K562 (cell line): ENCODE results near the gene LCLAT1. TPM values are rescaled to one million over a fixed set of nuclear protein-coding genes. Genes with fewer than 3 reads are reported as not detected.
A peak's percentile ranks its signal among the peaks of the same experiment; 100 is the strongest.

Source experiments
- ATF7 ChIP-seq: fragments of 450-650 bp; IDR thresholded peaks from 2 replicates; pipeline ENCODE4 v1.7.1; 2014; ENCODE audit warnings: mild to moderate bottlenecking, moderate library complexity
- CREB1 ChIP-seq, 2 experiments: sonication (generic) in 1 of 2; formaldehyde crosslinking in 1 of 2; IDR thresholded peaks; 2 replicates each; pipeline versions ENCODE4 v1.6.1 to v1.8.0; 2012 to 2022; ENCODE audit warnings: inconsistent platforms in 1 of 2, mild to moderate bottlenecking in 1 of 2, missing genetic modification reagents in 1 of 2, moderate library complexity in 1 of 2
- GTF2F1 ChIP-seq: IDR thresholded peaks from 2 replicates; pipeline ENCODE4 v1.6.1; 2011; ENCODE audit warnings: low read depth, low read length, improper control_type of control experiment
- HEY1 ChIP-seq: fragments of 250-450 bp; sonication (Bioruptor Pico); IDR thresholded peaks from 2 replicates; pipeline ENCODE4 v1.5.0; 2020; ENCODE audit warnings: mild to moderate bottlenecking, moderate library complexity, borderline replicate concordance
- HMBOX1 ChIP-seq: sonication (generic); IDR thresholded peaks from 2 replicates; pipeline ENCODE4 v1.6.1; 2016
- HNRNPL ChIP-seq: fragments of 200-400 bp; formaldehyde crosslinking; IDR thresholded peaks from 2 replicates; pipeline ENCODE4 v1.6.1; 2017; ENCODE audit warnings: low read depth, mild to moderate bottlenecking, low read length
- NFIC ChIP-seq: fragments of 450-650 bp; IDR thresholded peaks from 2 replicates; pipeline ENCODE4 v1.6.1; 2017; ENCODE audit warnings: mild to moderate bottlenecking, inconsistent platforms
- NR2C2 ChIP-seq, 2 experiments: fragments of 200-800 bp in 1 of 2; sonication (Bioruptor generic) in 1 of 2; sonication (generic) in 1 of 2; formaldehyde crosslinking in 1 of 2; IDR thresholded peaks; 2 replicates each; pipeline versions ENCODE4 v1.6.1 to v1.8.0; 2016 to 2022; ENCODE audit warnings: mild to moderate bottlenecking in 1 of 2, missing compliant biosample characterization in 1 of 2, missing genetic modification characterization in 1 of 2, missing genetic modification reagents in 1 of 2
- PHB ChIP-seq: fragments of 250-450 bp; sonication (Bioruptor Pico); IDR thresholded peaks from 2 replicates; pipeline ENCODE4 v1.5.0; 2021
- RB1 ChIP-seq: fragments of 450-650 bp; IDR thresholded peaks from 2 replicates; pipeline ENCODE4 v1.6.1; 2017; ENCODE audit warnings: low read depth, mild to moderate bottlenecking
- RBM14 ChIP-seq: fragments of 200-400 bp; formaldehyde crosslinking; IDR thresholded peaks from 2 replicates; pipeline ENCODE4 v1.6.1; 2018; ENCODE audit warnings: low read depth, mild to moderate bottlenecking, low read length, moderate library complexity, borderline replicate concordance; ENCODE audit not compliant: insufficient read depth
- RBM15 ChIP-seq: fragments of 200-400 bp; formaldehyde crosslinking; IDR thresholded peaks from 2 replicates; pipeline ENCODE4 v1.6.1; 2018; ENCODE audit warnings: mild to moderate bottlenecking, low read length, moderate library complexity; ENCODE audit not compliant: insufficient read depth
- RNF219 ChIP-seq: fragments of 250-450 bp; sonication (Bioruptor Pico); IDR thresholded peaks from 2 replicates; pipeline ENCODE4 v1.5.0; 2022; ENCODE audit warnings: mild to moderate bottlenecking
- TCFL5 ChIP-seq: fragments of 250-450 bp; sonication (Bioruptor Pico); conservative IDR thresholded peaks from 2 replicates; pipeline ENCODE4 v1.6.1; 2021; ENCODE audit warnings: mild to moderate bottlenecking, moderate library complexity, matching md5 sums
- TGIF2 ChIP-seq: sonication (generic); formaldehyde crosslinking; IDR thresholded peaks from 2 replicates; pipeline ENCODE4 v1.8.1; 2022; ENCODE audit warnings: mild to moderate bottlenecking, missing genetic modification reagents, moderate library complexity
- ZBTB2 ChIP-seq: fragments of 450-650 bp; IDR thresholded peaks from 2 replicates; pipeline ENCODE4 v1.6.1; 2016; ENCODE audit warnings: antibody characterized with exemption
- ZEB2 ChIP-seq: fragments of 450-650 bp; IDR thresholded peaks from 2 replicates; pipeline ENCODE4 v1.6.1; 2016
- ZMIZ1 ChIP-seq, 2 experiments: fragments of 150-350 bp in 1 of 2; IDR thresholded peaks; 2 replicates each; pipeline ENCODE4 v1.6.1; 2012 to 2016; ENCODE audit warnings: low read depth in 2 of 2, low read length in 2 of 2, mild to moderate bottlenecking in 1 of 2, moderate library complexity in 1 of 2
- ZNF133 ChIP-seq: fragments of 250-450 bp; sonication (Bioruptor Pico); IDR thresholded peaks from 2 replicates; pipeline ENCODE4 v1.4.0; 2020; ENCODE audit warnings: mild to moderate bottlenecking
- ZNF174 ChIP-seq: fragments of 250-450 bp; sonication (Bioruptor Pico); IDR thresholded peaks from 2 replicates; pipeline ENCODE4 v1.4.0; 2020; ENCODE audit warnings: mild to moderate bottlenecking
- ZSCAN29 ChIP-seq: fragments of 450-650 bp; IDR thresholded peaks from 2 replicates; pipeline ENCODE4 v1.6.1; 2017
- ZSCAN32 ChIP-seq: fragments of 450-650 bp; formaldehyde crosslinking; IDR thresholded peaks from 2 replicates; pipeline ENCODE4 v1.4.0; 2020; ENCODE audit warnings: mild to moderate bottlenecking, moderate library complexity
- polyA plus RNA-seq, 8 experiments: library from polyadenylated mRNA; depleted of rRNA in 4 of 8; stranded (reverse) in 5 of 8; unstranded in 3 of 8; fragments of >200 nt; fragmentation: Nextera tagmentation in 2 of 8; fragmentation: Illumina TruSeq in 1 of 8; extraction: Ambion mirVana in 2 of 8; extraction: Trizol in 1 of 8; gene quantifications; 2 replicates each; pipeline versions ENCODE4 v1.2.1 to v1.2.3, GENCODE V29; 2011 to 2014; ENCODE audit warnings: inconsistent platforms in 1 of 8, missing spikeins in 1 of 8
- total RNA-seq, 7 experiments: library from RNA; depleted of rRNA in 6 of 7; stranded (reverse); fragments of >200 nt in 6 of 7; fragmentation: Illumina TruSeq in 2 of 7; extraction: Trizol in 2 of 7; gene quantifications; 2 replicates each; pipeline versions ENCODE4 v1.2.1 to v1.2.3, GENCODE V29; 2011 to 2021; ENCODE audit warnings: low replicate concordance in 1 of 7

Gene LCLAT1
- total and polyA plus RNA-seq, 9 of the 15 experiments (the other 6 are each of a cell fraction or from before 2014, with no cell fraction given): 8.9 to 63.3 (median 25.4) TPM

- TF ChIP-seq RNF219 (CRISPR knock-in tag): no peak
- TF ChIP-seq ZSCAN29: no peak
- no peak for TF ChIP-seq CREB1 (IDR thresholded peaks at IDR 0.05)
- no peak for TF ChIP-seq CREB1 (CRISPR knock-in tag; IDR thresholded peaks at IDR 0.05)
- TF ChIP-seq ZBTB2: no peak
- no peak for TF ChIP-seq TCFL5 (CRISPR knock-in tag)
- no peak for TF ChIP-seq ZSCAN32
- TF ChIP-seq RB1: no peak
- TF ChIP-seq TGIF2 (CRISPR knock-in tag): no peak
- TF ChIP-seq HNRNPL: no peak
- TF ChIP-seq ATF7: 0 out of 2 replicates have a peak, but pooled peaks have one; percentile 16
- no peak for TF ChIP-seq ZNF133 (CRISPR knock-in tag)
- no peak for TF ChIP-seq ZNF174 (CRISPR knock-in tag)
- no peak for TF ChIP-seq ZMIZ1 (IDR thresholded peaks at IDR 0.05; ENCODE audit: low read depth in 2 of 2, low read length in 2 of 2)
- no peak for TF ChIP-seq GTF2F1
- no peak for TF ChIP-seq NR2C2 (CRISPR knock-in tag; IDR thresholded peaks at IDR 0.05)
- TF ChIP-seq NR2C2 (tag; IDR thresholded peaks at IDR 0.05): no peak
- TF ChIP-seq PHB (CRISPR knock-in tag): no peak
- no peak for TF ChIP-seq ZEB2
- TF ChIP-seq RBM14: no peak
- no peak for TF ChIP-seq HMBOX1
- TF ChIP-seq NFIC: no peak
- no peak for TF ChIP-seq HEY1
- no peak for TF ChIP-seq RBM15
Observed at GRCh38 chr2:30455114-30455738, 8.2 kb downstream of the LCLAT1 start (continued).
